Panc1 (cell line): ENCODE results near the gene PARP12. TPM values are rescaled to one million over a fixed set of nuclear protein-coding genes. Genes with fewer than 3 reads are reported as not detected.

ENCODE experiments used
- ATAC-seq: fragments of 200-7000 bp; cut with Tn5 transposase; 2 replicates; pipeline ENCODE4 v1.9.1; 2020; ENCODE audit warnings: mild to moderate bottlenecking, moderate library complexity
- BruUV-seq: library from RNA; stranded (reverse); fragments of 400-500 nt; replicated peaks from 2 replicates; lab custom pipeline; 2021; lab: Mats Ljungman, UMichigan
- CTCF ChIA-PET: fragments of 300-600 bp; sonication (Branson Sonifier 250); formaldehyde crosslinking; loops from one replicate; lab custom pipeline; 2022; ENCODE audit warnings: antibody characterized with exemption; lab: Charles Lee
- POLR2A ChIA-PET: fragments of 300-600 bp; sonication (Branson Sonifier 250); formaldehyde crosslinking; loops from one replicate; lab custom pipeline; 2022; ENCODE audit warnings: antibody characterized with exemption; lab: Charles Lee
- DNase-seq: peaks from one replicate; pipeline ENCODE4 v3.0.0-alpha.2; 2010; ENCODE audit warnings: low read depth, low spot score
- H3K27ac ChIP-seq: 2 replicates; pipeline ENCODE4 v1.5.1; 2011; ENCODE audit warnings: mild to moderate bottlenecking, low read length, inconsistent platforms
- H3K27me3 ChIP-seq: fragments of 200-500 bp; sonication (Bioruptor generic); 2 replicates; pipeline ENCODE4 v1.6.0; 2014; ENCODE audit warnings: low read length, inconsistent platforms; ENCODE audit not compliant: control insufficient read depth, insufficient read depth
- H3K36me3 ChIP-seq: fragments of 200-500 bp; sonication (Bioruptor generic); 2 replicates; pipeline ENCODE4 v1.5.1; 2014; ENCODE audit warnings: inconsistent platforms, mild to moderate bottlenecking, low read length, moderate library complexity; ENCODE audit not compliant: control insufficient read depth, insufficient read depth
- H3K4me1 ChIP-seq: 2 replicates; pipeline ENCODE4 v1.5.1; 2011; ENCODE audit warnings: inconsistent platforms, mild to moderate bottlenecking, low read length, moderate library complexity; ENCODE audit not compliant: control insufficient read depth, insufficient read depth
- H3K4me3 ChIP-seq, 2 experiments: 2 replicates each; pipeline ENCODE4 v1.5.1; 2011 to 2012; ENCODE audit warnings: low read depth in 2 of 2, low read length in 2 of 2, mild to moderate bottlenecking in 2 of 2, inconsistent platforms in 1 of 2, moderate library complexity in 1 of 2
- H3K9me3 ChIP-seq: fragments of 200-500 bp; sonication (Bioruptor generic); 2 replicates; pipeline ENCODE4 v1.5.1; 2014; ENCODE audit warnings: low read depth, mild to moderate bottlenecking, inconsistent platforms, low read length, moderate library complexity; ENCODE audit not compliant: control insufficient read depth, insufficient read depth
- POLR2AphosphoS5 ChIP-seq: IDR thresholded peaks from 2 replicates; pipeline ENCODE4 v1.6.1; 2012; ENCODE audit warnings: mild to moderate bottlenecking, low read depth, low read length, moderate library complexity
- SIN3A ChIP-seq: IDR thresholded peaks from 2 replicates; pipeline ENCODE4 v1.6.1; 2012; ENCODE audit warnings: low read depth, mild to moderate bottlenecking, low read length, moderate library complexity, borderline replicate concordance; ENCODE audit not compliant: insufficient read depth
- TCF7L2 ChIP-seq: IDR thresholded peaks from 2 replicates; pipeline ENCODE4 v1.6.1; 2011; ENCODE audit warnings: mild to moderate bottlenecking, low read depth, low read length, inconsistent platforms
- in situ Hi-C: cut with HindIII; loops from 2 replicates; pipeline ENCODE4 v1.10.0; 2016; ENCODE audit warnings: low sequenced_read_pairs, low pct_unique_long_range_greater_than_20kb
- intact Hi-C: fragments of 100-400 bp; cut with micrococcal nuclease; formaldehyde crosslinking; loops from one replicate; pipeline ENCODE4 v1.10.0; 2022; ENCODE audit not compliant: unreplicated experiment
- total RNA-seq: library from RNA; stranded (reverse); gene quantifications from one replicate; pipeline ENCODE4 v1.2.1, GENCODE V29; 2021; ENCODE audit not compliant: unreplicated experiment
- TF ChIP-seq, protein P1 (sequence below): fragments of 450-650 bp; IDR thresholded peaks from 2 replicates; pipeline ENCODE4 v1.5.1; 2017; ENCODE audit warnings: mild to moderate bottlenecking
- TF ChIP-seq, protein P2 (sequence below), 2 experiments: IDR thresholded peaks; 2 replicates each; pipeline ENCODE4 v1.6.1; 2011 to 2012; ENCODE audit warnings: low read depth in 2 of 2, control low read depth in 1 of 2, low read length in 1 of 2, mild to moderate bottlenecking in 1 of 2, moderate library complexity in 1 of 2; ENCODE audit not compliant: insufficient read depth in 1 of 2

PARP12 gene
- total RNA-seq, 1 experiment from 2014 or later: 31.7 TPM

DNA sequence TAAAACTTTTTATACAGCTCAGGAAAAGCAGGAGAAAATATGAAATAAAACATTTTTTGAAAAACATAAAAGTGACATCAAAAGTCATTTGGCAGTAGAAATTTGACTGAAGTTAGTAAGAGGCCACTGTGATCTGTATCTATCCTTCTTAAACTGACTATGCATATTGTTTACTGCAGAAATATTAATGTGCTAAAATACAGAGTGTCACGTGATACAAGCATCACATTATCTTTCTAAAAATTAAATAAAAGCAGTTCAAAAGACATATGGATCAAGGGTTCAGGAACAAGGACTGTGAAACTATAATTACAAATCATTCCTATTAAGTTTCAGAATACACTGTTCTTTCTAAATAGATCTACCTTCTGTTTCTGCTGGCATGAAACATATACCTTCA lies 33.7 kb downstream of the PARP12 start:
- ATAC-seq: no peak
- no peaks in the 10 kb centered on the region; the same call in 1 of the 2 replicates for H3K36me3 ChIP-seq
- DNase-seq: no peak
- H3K27me3 ChIP-seq: no peaks in the 10 kb centered on the region
- POLR2A ChIA-PET: no interaction called here
- intact Hi-C loops: no loop called here
- H3K9me3 ChIP-seq: no peaks in the 10 kb centered on the region
- TF ChIP-seq TCF7L2 (no peak), POLR2AphosphoS5 (no peak), SIN3A (no peak)
- TF ChIP-seq, protein P1, sequence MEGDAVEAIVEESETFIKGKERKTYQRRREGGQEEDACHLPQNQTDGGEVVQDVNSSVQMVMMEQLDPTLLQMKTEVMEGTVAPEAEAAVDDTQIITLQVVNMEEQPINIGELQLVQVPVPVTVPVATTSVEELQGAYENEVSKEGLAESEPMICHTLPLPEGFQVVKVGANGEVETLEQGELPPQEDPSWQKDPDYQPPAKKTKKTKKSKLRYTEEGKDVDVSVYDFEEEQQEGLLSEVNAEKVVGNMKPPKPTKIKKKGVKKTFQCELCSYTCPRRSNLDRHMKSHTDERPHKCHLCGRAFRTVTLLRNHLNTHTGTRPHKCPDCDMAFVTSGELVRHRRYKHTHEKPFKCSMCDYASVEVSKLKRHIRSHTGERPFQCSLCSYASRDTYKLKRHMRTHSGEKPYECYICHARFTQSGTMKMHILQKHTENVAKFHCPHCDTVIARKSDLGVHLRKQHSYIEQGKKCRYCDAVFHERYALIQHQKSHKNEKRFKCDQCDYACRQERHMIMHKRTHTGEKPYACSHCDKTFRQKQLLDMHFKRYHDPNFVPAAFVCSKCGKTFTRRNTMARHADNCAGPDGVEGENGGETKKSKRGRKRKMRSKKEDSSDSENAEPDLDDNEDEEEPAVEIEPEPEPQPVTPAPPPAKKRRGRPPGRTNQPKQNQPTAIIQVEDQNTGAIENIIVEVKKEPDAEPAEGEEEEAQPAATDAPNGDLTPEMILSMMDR: no peak
- TF ChIP-seq, protein P2, sequence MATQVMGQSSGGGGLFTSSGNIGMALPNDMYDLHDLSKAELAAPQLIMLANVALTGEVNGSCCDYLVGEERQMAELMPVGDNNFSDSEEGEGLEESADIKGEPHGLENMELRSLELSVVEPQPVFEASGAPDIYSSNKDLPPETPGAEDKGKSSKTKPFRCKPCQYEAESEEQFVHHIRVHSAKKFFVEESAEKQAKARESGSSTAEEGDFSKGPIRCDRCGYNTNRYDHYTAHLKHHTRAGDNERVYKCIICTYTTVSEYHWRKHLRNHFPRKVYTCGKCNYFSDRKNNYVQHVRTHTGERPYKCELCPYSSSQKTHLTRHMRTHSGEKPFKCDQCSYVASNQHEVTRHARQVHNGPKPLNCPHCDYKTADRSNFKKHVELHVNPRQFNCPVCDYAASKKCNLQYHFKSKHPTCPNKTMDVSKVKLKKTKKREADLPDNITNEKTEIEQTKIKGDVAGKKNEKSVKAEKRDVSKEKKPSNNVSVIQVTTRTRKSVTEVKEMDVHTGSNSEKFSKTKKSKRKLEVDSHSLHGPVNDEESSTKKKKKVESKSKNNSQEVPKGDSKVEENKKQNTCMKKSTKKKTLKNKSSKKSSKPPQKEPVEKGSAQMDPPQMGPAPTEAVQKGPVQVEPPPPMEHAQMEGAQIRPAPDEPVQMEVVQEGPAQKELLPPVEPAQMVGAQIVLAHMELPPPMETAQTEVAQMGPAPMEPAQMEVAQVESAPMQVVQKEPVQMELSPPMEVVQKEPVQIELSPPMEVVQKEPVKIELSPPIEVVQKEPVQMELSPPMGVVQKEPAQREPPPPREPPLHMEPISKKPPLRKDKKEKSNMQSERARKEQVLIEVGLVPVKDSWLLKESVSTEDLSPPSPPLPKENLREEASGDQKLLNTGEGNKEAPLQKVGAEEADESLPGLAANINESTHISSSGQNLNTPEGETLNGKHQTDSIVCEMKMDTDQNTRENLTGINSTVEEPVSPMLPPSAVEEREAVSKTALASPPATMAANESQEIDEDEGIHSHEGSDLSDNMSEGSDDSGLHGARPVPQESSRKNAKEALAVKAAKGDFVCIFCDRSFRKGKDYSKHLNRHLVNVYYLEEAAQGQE (IDR thresholded peaks at IDR 0.05; ENCODE audit: insufficient read depth in 1 of 2, low read depth in 2 of 2, low read length in 1 of 2): no peak
- no peaks in the 10 kb centered on the region for H3K4me1 ChIP-seq
- H3K27ac ChIP-seq: no peak overlapping the region
- CTCF ChIA-PET: no interaction called here
- TSS peak; percentile 12 for BruUV-seq
- in situ Hi-C loops: no loop called here
- H3K4me3 ChIP-seq: no peak overlapping the region

DNA sequence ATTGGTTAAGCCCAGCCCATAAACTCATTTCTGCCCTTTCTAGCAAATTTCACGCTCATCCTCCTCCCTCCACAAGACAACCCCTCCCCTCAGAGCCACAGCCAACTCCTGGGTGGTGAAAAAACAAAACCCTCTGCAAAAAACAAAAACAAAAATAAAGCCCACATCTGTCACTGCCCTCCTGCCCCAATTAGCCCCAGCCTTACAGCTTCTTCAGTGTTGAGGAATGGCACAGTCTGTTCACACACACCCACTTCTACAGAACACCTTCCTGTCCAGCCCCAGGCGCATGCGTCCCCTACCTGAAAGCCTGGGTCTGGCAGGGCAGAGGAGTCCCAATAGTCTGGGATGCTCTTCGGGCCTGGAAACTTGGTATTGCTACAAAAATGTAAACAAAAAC lies 34.4 kb downstream of the PARP12 start:
- BruUV-seq: no TSS peak
- TF ChIP-seq POLR2AphosphoS5 (no peak), TCF7L2 (no peak), SIN3A (no peak)
- TF ChIP-seq, protein P1: no peak
- TF ChIP-seq, protein P2 (IDR thresholded peaks at IDR 0.05; ENCODE audit: insufficient read depth in 1 of 2, low read depth in 2 of 2, low read length in 1 of 2): no peak
- POLR2A ChIA-PET: no interaction called here

More for the DNA sequence above, 34.4 kb downstream of the PARP12 start:
- no peaks in the 10 kb centered on the region for H3K4me1 ChIP-seq
- no peaks in the 10 kb centered on the region for H3K27me3 ChIP-seq
- H3K27ac ChIP-seq: no peak overlapping the region
- H3K4me3 ChIP-seq: no peak overlapping the region
- no peaks in the 10 kb centered on the region for H3K36me3 ChIP-seq
- intact Hi-C loops: no loop called here
- in situ Hi-C loops: no loop called here
- ATAC-seq: no peak
- no peaks in the 10 kb centered on the region for H3K9me3 ChIP-seq
- no peak for DNase-seq
- CTCF ChIA-PET: no interaction called here
